Measurements from ENCODE around the gene RHD.
"Not testable (repeated sequence)": the region's sequence is repeated elsewhere in the genome, so short reads cannot be mapped to it uniquely, and the experiment has no call there.

RHD gene

DNA sequence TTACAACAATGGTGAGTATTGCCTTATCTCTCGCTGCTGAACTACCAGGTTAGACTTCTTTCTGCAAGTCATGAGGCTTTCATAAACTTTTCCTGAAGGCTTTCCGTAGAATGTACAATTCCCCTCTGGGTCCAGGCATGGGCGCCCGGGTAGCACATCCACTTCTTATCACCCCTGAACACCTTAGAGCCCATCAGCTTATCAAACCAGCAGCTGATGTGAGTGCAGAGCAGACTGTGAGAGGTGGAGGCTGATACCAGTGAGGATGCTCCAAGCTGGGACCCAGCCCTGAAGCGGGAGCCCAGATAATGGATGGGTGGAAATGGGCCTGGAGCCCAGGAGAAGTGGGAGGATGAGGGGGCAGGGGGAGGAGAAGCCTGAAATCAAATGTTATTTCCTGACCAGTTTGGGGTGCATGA is 7.4 kb downstream of the RHD start:
- H3K4me3 ChIP-seq (ENCODE audit: low read depth, low read length); H3K27me3 ChIP-seq (ENCODE audit: insufficient read depth, low read depth, severe bottlenecking); DNase-seq; H3K9me3 ChIP-seq (ENCODE audit: severe bottlenecking); H3K36me3 ChIP-seq; H3K27ac ChIP-seq: not testable (repeated sequence)

DNA sequence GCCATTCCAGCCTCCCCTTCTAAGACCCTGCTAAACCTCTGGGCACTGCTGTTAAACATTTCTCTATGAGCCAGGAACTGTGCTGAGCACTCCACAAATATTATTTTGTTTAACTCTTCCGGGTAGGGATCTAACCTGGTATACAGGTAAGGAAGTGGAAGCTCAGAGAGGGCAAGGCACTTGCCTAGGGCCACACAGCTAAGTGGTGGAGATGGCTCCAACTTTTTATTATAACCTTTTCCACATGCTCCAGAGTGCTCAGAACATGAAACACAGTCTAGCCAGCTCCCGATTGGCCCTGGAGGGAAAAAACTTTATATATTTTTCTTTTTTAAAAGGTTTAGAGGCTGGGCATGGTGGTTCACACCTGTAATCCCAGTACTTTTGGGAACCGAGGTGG is 13.6 kb downstream of the RHD start:
- not testable (repeated sequence) for H3K27ac ChIP-seq; H3K27me3 ChIP-seq (ENCODE audit: insufficient read depth, low read depth, severe bottlenecking); H3K4me3 ChIP-seq (ENCODE audit: low read depth, low read length); H3K36me3 ChIP-seq; DNase-seq; H3K9me3 ChIP-seq (ENCODE audit: severe bottlenecking)

DNA sequence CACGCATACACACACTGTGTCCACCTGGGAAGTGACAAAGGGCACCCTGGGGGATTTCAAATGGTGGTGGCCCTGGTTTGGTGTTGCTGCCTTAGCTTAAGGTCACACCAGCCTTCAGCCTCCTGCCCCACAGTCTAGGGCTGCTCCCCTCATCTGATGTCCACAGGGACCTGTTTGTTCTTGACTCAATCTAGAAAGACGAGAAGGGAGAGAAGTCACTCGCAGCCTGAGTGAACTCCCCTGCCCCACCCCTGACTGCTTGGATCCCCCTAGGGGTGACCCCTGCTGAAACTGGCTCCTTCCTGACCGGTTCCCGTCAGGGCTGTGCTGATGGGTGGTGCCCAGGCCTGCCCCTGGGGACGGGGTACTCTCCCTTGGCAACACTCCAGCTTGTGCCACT is 14.9 kb downstream of the RHD start:
- H3K4me3 ChIP-seq (ENCODE audit: low read depth, low read length); DNase-seq; H3K9me3 ChIP-seq (ENCODE audit: severe bottlenecking); H3K27me3 ChIP-seq (ENCODE audit: insufficient read depth, low read depth, severe bottlenecking); H3K27ac ChIP-seq; H3K36me3 ChIP-seq: not testable (repeated sequence)

DNA sequence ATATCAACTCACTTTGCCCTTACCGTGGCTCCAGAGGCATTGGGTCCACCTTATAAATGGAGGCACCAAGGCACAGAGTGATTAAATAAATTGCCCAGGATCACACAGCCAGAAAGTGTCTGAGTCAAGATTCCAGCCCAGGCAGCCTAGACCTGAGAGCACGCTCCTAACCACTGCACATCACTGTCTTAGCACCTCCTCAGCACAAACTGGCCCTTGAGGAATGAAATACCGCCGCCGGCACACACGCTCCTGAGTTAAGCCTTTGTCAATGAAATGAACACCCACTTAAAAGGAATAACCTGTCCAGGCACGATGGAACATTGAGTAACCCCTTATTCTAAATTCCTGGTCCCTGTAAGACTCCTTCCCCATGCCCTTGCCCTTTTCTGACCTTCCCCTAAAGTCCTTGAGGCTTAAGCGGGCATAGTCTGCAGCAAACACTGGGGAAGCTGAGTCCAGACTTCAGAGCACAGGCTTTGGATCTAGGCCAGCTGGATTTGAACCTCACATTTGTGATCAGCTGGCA is 16.3 kb downstream of the RHD start:
- not testable (repeated sequence) for DNase-seq; H3K27ac ChIP-seq; H3K4me3 ChIP-seq (ENCODE audit: low read depth, low read length); H3K27me3 ChIP-seq (ENCODE audit: insufficient read depth, low read depth, severe bottlenecking); H3K9me3 ChIP-seq (ENCODE audit: severe bottlenecking); H3K36me3 ChIP-seq

DNA sequence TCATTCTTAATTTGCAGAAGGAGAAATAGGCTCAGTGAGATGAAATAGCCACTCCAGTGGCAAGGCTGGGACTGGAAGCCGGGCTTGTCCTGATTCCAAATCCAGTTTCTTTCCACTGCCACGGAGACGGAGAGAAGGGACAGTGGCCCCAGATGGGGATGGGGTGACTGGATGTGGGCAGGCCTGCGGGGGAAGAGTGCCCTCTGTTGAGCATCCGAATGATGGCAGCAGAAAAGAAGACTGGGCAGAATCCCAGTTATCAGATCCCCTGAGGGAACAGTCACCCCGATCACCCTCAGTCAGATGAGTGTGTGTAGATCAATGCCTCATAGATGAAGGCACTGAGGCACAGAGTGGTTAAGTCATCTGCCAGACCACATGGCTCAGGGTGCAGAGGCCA is 17.7 kb downstream of the RHD start:
- not testable (repeated sequence) for H3K27ac ChIP-seq; H3K27me3 ChIP-seq (ENCODE audit: insufficient read depth, low read depth, severe bottlenecking); H3K4me3 ChIP-seq (ENCODE audit: low read depth, low read length); H3K36me3 ChIP-seq; H3K9me3 ChIP-seq (ENCODE audit: severe bottlenecking)
- DNase-seq: peak; percentile 16
- TF ChIP-seq, protein P1, sequence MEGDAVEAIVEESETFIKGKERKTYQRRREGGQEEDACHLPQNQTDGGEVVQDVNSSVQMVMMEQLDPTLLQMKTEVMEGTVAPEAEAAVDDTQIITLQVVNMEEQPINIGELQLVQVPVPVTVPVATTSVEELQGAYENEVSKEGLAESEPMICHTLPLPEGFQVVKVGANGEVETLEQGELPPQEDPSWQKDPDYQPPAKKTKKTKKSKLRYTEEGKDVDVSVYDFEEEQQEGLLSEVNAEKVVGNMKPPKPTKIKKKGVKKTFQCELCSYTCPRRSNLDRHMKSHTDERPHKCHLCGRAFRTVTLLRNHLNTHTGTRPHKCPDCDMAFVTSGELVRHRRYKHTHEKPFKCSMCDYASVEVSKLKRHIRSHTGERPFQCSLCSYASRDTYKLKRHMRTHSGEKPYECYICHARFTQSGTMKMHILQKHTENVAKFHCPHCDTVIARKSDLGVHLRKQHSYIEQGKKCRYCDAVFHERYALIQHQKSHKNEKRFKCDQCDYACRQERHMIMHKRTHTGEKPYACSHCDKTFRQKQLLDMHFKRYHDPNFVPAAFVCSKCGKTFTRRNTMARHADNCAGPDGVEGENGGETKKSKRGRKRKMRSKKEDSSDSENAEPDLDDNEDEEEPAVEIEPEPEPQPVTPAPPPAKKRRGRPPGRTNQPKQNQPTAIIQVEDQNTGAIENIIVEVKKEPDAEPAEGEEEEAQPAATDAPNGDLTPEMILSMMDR (IDR thresholded peaks at IDR 0.05; ENCODE audit: low read depth, low read length): 0 out of 2 replicates have a peak, but pooled peaks have one; percentile 10

DNA sequence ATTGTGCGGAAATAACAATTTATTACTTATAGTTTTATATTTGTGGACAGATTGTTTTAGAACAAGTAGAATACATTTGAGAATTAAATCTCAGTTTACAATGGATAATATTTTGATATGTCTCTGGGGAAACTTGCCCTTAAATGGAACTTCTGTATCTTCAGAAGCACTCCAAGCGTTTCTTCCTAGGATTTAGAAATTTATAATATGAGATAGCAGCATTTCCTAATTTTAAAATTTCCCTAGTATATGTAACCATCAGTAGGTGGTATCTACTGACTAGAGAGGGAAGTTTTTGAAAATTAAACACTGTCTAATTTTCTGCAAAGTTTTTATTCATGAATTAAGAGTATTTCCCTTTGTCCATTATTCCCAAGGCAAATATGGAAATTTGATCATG is 21.1 kb downstream of the RHD start:
- H3K36me3 ChIP-seq; H3K27me3 ChIP-seq (ENCODE audit: insufficient read depth, low read depth, severe bottlenecking); H3K9me3 ChIP-seq (ENCODE audit: severe bottlenecking); DNase-seq; H3K27ac ChIP-seq; H3K4me3 ChIP-seq (ENCODE audit: low read depth, low read length): not testable (repeated sequence)

DNA sequence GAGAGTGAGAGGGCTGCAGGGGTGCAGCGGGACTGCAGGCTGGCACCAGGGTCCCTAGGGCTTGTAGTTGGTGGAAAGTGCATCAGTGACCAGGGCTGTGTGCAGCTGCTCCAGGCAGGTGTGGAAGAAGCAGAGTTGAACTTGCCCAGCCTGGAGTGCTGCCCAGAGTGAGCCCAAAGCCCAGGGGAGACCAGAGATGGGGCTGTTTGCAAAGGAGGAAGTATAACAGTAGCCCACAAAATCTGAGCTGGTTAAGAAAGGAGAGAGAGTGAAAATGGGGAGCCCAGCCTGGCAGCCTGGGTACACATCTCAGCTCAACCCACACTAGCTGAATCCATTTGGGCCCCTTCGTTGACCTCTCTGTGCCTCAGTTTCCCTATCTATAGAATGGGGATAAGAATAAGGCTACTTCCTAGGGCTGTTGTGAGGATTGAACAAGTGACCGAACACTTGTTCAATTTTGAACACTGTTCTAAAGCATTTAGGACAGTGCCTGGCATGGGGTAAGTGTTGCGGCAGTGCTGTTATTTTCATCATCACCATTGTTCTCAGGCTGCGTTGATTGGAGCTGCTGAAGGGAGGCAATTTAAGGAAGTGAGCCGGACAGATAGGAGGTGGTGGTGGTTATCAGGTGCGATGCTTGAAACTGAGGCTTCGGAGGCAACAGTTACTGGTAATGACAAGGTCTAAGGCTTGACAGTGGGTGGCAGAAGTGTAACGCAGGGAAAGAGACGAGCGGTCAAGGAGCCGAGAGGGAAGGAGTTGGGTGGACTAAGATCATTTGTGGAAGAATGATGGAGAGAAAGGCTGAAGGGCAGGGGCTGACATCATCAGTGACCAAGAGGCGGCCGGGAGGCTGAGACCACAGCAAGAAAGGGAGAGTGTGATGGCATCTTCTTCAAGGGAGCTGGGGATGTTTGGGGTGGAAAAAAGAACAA is 22.8 kb downstream of the RHD start:
- H3K27me3 ChIP-seq (ENCODE audit: insufficient read depth, low read depth, severe bottlenecking); H3K4me3 ChIP-seq (ENCODE audit: low read depth, low read length); H3K36me3 ChIP-seq; H3K27ac ChIP-seq; DNase-seq; H3K9me3 ChIP-seq (ENCODE audit: severe bottlenecking): not testable (repeated sequence)

DNA sequence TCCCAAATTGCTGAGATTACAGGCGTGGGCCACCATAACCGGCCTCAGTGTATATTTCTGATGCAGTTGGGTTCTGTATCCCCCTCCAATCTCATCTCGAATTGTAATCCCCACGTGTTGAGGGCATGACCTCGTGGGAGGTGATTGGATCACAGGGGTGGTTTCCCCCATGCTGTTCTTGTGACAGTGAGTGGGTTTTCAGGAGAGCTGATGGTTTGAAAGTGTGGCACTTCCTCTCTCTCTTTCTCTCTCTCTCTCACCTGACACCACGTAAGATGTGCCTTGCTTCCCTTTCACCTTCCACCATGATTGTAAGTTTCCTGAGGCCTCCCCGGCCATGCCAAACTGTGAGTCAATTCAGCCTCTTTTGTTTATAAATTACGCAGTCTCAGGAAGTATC is 24.2 kb downstream of the RHD start:
- not testable (repeated sequence) for H3K27me3 ChIP-seq (ENCODE audit: insufficient read depth, low read depth, severe bottlenecking); H3K9me3 ChIP-seq (ENCODE audit: severe bottlenecking); H3K4me3 ChIP-seq (ENCODE audit: low read depth, low read length); H3K27ac ChIP-seq; H3K36me3 ChIP-seq; DNase-seq

DNA sequence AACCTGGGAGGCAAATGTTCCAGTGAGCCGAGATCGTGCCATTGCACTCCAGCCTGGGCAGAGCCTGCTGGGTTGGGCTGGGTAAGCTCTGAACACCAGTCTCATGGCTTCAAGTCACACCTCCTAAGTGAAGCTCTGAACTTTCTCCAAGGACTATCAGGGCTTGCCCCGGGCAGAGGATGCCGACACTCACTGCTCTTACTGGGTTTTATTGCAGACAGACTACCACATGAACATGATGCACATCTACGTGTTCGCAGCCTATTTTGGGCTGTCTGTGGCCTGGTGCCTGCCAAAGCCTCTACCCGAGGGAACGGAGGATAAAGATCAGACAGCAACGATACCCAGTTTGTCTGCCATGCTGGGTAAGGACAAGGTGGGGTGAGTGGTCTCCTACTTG is 28.4 kb downstream of the RHD start:
- H3K27me3 ChIP-seq (ENCODE audit: insufficient read depth, low read depth, severe bottlenecking); H3K36me3 ChIP-seq; DNase-seq; H3K27ac ChIP-seq; H3K9me3 ChIP-seq (ENCODE audit: severe bottlenecking); H3K4me3 ChIP-seq (ENCODE audit: low read depth, low read length): not testable (repeated sequence)

DNA sequence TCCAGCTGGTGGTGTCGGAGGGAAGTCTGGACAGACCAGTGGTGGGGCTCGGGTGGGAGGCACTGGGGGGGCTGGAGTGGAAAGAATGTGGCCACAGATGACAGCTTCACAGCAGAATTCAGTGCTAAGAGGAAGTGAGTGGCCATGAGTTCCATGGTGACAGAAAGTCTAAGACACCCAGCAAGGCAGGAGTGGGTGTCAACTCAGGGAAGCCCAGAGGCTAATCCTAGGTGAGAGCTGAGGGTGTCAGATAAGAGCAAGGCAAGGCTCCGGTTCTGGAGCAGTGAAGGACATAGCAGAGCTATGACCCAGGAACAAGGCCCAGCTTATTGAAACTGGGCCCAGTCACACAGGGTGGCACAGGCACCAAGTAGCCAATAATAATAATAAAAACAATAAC is 30.0 kb downstream of the RHD start:
- not testable (repeated sequence) for H3K9me3 ChIP-seq (ENCODE audit: severe bottlenecking); H3K27ac ChIP-seq; DNase-seq; H3K27me3 ChIP-seq (ENCODE audit: insufficient read depth, low read depth, severe bottlenecking); H3K36me3 ChIP-seq; H3K4me3 ChIP-seq (ENCODE audit: low read depth, low read length)

DNA sequence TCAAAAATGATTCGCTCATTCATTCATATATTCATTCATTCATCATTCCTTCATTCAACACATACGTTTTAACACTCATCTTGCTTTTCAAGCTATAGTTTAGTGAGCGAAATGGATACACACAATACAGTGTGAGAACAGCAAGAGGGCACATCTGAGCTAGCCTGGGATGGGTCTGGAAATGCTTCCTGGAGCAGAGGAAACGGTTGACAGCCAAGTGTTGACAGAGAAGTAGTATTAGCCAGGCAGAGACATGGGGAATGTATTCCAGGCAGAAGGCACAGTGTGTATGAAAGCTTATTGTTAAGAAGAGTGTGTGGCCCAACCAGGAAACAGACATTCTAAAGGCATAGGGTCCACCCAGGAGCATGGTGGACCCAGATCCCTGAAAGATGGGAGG is 32.6 kb downstream of the RHD start:
- not testable (repeated sequence) for DNase-seq; H3K36me3 ChIP-seq; H3K27ac ChIP-seq; H3K27me3 ChIP-seq (ENCODE audit: insufficient read depth, low read depth, severe bottlenecking); H3K4me3 ChIP-seq (ENCODE audit: low read depth, low read length); H3K9me3 ChIP-seq (ENCODE audit: severe bottlenecking)

DNA sequence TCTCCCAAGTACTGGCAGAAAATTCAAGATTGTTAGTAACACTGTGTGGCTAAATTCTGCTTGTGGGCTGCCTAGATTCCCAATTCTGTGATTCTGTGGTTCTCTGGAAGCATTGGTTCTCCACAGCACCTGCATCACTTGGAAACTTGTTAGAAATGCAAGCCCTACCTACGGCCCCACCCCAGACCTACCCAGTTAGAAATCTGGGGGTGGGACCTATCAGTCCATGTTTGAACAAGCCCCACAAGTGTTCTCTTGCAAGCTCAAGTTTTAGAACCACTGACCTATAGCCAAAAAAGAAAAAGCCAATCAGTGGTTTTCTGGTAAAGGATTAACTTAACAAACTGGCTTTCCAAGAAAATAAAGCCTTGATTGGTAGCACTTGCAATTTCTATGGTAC is 35.9 kb downstream of the RHD start:
- not testable (repeated sequence) for DNase-seq; H3K9me3 ChIP-seq (ENCODE audit: severe bottlenecking); H3K27me3 ChIP-seq (ENCODE audit: insufficient read depth, low read depth, severe bottlenecking); H3K27ac ChIP-seq; H3K4me3 ChIP-seq (ENCODE audit: low read depth, low read length); H3K36me3 ChIP-seq

DNA sequence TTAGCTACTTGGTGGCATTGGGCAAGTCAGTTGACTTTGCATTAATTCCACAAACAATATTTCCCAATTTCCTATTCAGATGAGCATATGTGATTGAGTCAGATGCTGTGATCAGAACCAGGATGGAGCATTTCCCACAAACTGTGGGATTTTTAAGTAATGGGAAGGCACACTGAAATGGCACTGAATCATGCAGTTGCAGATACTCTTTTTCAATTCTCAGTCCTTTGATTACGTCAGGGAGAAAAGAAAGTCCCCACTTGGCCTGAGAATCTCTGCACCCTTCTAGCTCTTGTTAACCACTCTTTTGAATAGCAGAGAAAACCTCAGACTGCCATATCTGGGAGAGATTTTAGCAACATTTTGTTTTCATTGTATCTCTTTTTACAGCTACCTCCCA is 36.8 kb downstream of the RHD start:
- H3K9me3 ChIP-seq (ENCODE audit: severe bottlenecking); H3K27ac ChIP-seq; H3K27me3 ChIP-seq (ENCODE audit: insufficient read depth, low read depth, severe bottlenecking); H3K4me3 ChIP-seq (ENCODE audit: low read depth, low read length); DNase-seq; H3K36me3 ChIP-seq: not testable (repeated sequence)

DNA sequence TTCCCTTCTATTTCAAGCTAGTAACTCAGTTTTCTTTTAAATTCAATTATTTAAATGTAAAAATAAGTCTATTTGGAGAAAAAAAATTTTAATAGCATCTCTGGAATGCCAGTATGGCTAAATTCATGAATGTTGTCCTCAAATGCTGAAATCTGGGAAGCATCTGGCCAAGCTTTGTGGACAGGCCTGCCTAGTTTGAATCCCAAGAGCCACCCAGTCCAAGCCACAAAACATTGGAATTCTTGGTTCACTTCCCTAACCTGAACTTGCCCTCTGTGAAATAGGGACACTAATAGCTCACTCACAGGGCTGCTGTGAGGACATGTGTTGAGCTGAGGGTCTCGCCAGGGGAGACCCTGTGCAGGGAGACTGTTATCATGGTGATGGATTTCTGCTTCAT is 37.2 kb downstream of the RHD start:
- DNase-seq; H3K4me3 ChIP-seq (ENCODE audit: low read depth, low read length); H3K9me3 ChIP-seq (ENCODE audit: severe bottlenecking); H3K27me3 ChIP-seq (ENCODE audit: insufficient read depth, low read depth, severe bottlenecking); H3K36me3 ChIP-seq; H3K27ac ChIP-seq: not testable (repeated sequence)

Data from WERI-Rb-1 (cell line).